Measurements from ENCODE around the gene IL12RB1.
"Not testable (repeated sequence)": the region's sequence is repeated elsewhere in the genome, so short reads cannot be mapped to it uniquely, and the experiment has no call there.

Gene IL12RB1

DNA sequence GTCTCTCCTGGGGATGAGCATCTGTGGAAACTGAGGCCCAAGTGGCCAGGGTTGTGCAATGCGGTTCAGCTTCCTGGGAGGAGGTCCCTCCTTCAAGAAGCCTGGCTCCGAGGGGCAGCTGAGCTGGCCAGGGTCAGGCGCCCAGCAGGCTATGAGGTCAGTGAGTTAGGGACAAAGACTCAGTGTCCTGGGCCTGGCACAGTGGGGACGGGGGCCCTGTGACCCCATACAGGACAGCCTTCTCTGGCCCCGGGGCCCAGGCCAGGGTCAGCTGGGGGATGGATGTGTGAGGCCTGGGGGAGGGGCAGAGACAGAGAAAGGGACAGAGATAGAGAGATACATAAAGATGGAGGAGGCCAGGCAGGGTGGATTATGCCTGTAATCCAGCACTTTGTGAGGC, 3.0 kb upstream of the IL12RB1 start:
- DNase-seq (ENCODE audit: low spot score) = no peak

DNA sequence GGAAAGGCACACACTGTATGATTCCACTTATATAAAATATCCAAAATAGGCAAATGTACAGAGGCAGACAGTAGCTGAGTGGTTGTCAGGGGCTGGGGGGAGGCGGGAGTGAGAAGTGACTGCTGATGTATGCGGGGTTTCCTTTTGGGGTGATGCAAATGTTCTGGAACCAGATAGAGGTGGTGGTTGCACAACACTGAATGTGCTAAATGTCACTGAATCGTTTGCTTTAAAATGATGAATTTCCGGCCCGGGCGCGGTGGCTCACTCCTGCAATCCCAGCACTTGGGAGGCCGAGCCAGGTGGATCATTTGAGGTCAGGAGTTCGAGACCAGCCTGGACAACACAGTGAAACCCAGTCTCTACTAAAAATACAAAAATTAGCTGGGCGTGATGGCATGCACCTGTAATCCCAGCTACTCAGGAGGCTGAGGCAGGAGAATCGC, 2.4 kb upstream of the IL12RB1 start:
- DNase-seq (ENCODE audit: low spot score) = not testable (repeated sequence)

DNA sequence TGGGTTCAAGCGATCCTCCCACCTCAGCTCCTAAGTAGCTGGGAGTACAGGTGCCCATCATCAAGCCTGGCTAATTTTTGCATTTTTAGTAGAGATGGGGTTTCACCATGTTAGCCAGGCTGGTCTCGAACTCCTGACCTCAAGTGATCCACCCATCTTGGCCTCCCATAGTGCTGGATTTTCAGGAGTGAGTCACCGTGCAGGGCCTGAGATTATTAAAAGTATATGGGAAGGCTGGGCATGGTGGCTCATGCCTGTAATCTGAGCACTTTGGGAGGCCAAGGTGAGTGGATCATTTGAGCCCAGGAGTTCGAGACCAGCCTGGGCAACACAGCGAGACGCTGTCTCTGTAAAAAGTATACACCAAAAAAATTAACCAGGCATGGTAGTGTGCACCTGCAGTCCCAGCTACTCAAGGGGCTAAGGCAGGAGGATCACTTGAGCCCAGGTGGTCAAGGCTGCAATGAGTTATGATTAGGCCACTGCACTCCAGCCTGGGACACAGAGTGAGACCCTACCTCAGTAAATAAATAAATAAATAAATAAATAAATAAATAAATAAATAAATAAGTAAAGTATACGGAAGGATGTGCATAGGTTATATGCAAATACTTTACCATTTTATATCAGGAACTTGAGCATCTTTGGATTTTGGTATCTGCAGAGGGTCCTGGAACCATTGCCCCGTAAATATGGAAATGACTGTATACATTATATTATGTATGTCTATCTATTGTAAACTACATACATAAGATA, 854 bp downstream of the IL12RB1 start:
- DNase-seq (ENCODE audit: low spot score) = no peak

DNA sequence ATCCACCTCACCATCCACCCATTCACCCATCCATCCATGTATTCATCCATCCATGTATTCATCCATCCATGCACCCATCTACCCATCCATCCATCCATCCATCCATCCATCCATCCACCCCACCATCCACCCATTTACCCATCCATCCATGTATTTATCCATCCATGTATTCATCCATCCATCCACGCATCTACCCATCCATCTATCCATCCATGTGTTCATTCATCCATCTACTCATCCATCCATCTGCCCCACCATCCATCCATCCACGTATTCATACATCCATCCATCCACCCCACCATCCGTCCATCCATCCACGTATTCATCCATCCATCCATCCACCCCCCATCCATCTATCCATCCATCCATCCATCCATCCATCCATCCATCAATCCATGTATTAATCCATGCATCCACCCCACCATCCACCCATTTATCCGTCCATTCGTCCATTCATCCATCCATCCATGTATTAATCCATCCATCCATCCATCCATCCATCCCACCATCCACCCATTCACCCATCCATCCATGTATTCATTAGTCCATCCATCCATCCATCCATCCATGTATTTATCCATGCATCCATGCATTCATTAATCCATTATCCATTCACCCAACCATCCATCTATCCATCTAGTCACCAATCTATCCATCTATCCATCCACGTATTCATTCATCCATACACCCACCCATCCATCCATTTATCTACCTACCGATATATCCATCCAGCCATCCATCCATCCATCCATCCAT, 2.6 kb downstream of the IL12RB1 start:
- no peak for DNase-seq (ENCODE audit: low spot score)

DNA sequence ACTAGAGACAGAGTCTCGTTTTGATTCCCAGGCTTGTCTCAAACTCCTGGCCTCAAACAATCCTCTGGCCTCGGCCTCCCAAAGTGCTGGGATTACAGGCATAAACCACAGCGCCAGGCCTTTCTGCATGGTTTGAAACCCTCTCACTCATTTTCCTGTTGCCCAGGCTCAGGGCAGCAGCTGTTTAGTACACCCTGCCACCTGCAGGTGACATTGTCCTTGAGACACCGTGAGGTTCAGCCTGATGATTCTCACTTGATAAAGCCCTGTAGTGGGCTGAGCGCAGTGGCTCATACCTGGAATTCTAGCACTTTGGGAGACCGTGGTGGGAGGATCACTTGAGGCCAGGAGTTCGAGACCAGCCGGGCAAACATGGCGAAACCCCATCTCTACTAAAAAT, 12.5 kb downstream of the IL12RB1 start:
- DNase-seq (ENCODE audit: low spot score) = no peak

DNA sequence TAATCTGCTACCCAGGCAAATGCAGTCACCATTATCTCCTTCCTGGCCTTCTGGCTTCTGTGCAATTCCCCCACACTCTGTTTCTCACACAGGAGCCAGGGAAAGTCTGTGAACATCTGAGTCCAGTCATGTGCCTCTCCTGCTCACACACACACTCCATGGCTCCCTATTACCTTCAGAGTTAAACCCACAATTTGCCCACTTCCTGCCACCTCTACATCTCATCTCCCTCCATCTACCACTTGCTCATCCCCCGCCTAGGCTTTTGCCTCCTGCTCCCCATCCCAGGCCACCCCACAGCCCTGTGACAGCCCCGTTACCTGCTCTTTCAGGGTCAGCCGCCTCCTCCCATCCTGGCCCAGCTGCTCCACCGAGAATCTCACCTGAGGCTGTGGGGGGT, 13.5 kb downstream of the IL12RB1 start:
- no peak for DNase-seq (ENCODE audit: low spot score)

DNA sequence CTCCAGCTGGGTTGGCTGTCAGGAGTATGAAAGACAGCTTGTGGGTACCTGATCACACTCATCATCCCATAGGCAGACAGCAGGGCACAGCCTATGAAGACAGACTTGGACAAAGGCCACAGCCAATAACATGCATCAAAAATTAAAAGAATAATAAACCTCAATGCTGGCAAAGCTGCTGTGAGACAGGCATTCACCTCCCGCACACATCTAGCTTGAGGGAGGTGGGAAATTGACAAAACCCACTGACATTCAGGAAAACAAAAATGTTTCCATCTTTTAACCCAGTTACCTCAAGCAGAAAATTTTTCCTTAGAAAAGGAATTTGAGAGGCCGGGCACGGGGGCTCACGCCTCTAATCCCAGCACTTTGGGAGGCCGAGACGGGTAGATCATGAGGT, 14.4 kb downstream of the IL12RB1 start:
- no peak for DNase-seq (ENCODE audit: low spot score)

DNA sequence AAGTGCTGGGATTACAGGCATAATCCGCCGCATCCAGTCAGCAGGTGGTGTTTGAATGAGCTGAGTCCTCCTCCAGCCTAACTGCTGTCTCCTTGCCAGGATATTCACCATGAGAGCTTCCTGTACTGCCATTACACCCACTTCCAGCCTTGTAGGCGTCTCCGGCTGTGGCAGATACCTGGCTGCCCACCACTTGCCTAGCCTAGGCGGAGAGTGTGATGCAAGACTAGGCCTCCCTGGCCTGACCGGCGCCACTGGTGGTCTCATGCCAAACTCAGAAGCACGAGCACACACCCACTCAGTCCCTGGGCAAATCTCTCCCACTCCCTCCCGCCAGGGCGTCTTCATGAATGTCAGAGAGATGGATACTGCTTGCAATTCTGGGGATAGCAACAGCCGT, 16.6 kb downstream of the IL12RB1 start:
- DNase-seq (ENCODE audit: low spot score) = no peak

DNA sequence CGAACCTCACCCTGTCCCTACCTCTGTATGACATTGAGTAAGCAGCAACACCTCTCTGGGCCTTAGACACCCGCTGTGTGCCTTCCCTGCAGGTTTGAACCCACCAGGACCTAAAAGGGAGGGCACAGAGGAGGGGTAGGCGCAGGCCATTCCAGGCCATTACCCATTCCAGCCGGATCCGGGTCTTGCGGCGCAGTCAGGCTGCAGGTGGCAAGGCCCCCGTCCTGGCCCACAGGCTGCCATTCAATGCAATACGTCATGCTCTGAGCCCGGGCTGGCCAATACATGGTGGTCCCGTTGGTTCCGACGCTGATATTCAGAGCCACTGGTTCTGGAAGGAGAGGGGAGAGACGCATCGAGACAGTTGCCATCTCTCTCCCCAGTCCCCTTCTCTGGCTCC, 17.4 kb downstream of the IL12RB1 start:
- no peak for DNase-seq (ENCODE audit: low spot score)

DNA sequence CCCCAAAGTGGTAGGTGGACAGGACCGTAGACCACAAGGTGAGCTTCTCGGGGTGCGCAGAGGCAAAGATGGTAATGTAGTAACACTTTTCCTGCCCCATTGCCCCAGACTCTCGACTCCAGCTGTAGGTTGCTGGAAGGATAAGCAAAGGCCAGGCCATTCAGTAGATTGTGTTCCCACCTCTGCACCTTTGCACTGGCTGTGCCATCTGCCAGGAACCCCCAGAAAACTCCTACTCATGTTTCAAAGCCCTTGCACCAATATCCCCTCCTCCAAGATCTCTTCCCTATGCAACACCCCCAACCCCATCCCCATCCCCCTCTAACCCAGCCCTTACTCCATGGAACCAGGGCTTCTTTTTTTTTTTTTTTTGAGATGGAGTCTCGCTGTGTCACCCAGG, 18.3 kb downstream of the IL12RB1 start:
- no peak for DNase-seq (ENCODE audit: low spot score)

DNA sequence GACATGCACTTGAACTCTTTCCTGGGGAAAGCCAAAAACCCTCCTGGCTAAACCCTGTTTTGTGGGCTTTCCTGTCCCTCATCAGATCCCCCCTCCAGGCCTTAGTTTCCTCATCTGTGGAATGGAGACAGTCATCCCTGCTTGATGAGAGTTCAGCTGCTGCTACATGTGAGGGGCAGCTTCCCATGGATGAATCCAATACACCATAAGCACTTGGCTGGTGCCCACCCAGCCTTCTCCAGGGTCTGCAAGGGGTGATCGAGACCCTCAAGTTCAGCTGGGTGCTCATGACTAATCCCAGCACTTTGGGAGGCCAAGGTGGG, 21.6 kb downstream of the IL12RB1 start:
- DNase-seq (ENCODE audit: low spot score) = no peak

DNA sequence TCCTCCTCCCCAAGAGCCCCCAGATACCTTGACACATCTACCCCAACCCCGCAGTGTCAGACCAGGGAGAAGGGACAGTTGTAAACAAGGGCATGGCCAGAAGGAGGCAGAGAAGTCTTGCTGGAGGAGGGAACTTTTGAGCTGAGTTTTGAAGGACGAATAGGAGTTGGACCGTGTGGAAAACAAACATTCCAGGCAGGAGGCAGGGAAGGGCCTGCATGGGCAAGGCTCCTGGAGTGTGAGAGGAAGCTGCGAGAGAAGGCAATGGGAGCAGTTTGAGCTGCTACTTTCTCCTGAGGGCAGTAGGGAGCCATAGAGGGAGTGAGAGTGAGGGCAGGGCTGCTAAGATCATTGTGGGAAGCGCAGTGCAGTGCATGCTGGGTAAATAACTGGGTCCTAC, 23.3 kb downstream of the IL12RB1 start:
- DNase-seq (ENCODE audit: low spot score) = no peak

DNA sequence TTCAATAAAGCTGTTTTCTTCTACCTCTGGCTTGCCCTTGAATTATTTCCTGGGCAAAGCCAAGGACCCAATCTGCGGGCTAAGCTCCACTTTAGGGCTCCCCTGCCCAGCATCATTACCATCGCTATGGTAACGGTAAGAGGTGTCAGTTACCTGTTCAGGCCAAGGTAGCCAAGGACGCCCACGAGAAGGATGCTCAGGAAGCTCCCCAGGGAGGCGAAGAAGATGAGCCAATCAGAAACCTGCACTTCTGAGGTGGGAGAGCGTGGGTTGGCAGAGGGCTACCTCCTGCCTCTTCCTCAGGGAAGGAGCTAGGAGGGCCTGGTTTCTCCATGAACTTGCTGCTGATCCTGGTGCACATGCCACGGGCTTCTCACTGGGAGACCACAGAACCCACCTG, 24.7 kb downstream of the IL12RB1 start:
- no peak for DNase-seq (ENCODE audit: low spot score)

DNA sequence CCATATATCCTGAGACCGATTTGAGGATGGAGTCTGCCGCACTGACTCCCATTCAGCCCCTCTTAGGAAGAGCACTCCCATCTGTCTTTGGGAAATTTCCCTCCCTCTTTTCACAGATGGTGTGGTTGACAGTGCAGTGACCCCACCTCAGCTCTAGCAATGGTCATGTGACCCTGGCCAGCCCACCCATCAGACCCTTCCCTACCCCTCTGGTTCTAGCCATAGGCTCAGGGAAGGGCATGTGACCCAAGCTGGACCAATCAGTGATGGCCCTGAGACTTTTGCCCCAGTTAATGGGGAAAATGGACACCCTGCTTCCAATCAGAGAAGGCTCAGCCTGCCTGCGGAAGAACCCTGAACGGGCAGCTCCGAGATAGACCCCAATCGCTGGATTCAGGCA, 26.3 kb downstream of the IL12RB1 start:
- no peak for DNase-seq (ENCODE audit: low spot score)

DNA sequence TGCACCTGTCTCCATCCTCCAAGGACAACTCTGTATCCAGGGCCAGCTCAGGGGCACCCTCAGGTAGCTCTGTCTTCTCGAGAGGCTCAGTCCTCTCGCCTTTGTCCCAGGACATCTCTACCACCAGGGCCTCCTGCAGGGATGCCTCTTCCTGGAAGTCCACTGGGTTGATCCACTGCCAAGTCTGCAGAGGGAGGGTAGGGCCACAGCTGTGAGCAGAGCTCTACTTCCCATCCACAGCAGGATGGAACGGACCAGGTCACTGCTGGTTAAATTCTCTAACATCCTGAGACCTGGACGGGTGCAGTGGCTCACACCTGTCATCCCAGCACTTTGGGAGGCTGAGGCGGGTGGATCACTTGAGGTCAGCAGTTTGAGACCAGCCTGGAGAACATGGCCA, 26.8 kb downstream of the IL12RB1 start:
- no peak for DNase-seq (ENCODE audit: low spot score)

DNA sequence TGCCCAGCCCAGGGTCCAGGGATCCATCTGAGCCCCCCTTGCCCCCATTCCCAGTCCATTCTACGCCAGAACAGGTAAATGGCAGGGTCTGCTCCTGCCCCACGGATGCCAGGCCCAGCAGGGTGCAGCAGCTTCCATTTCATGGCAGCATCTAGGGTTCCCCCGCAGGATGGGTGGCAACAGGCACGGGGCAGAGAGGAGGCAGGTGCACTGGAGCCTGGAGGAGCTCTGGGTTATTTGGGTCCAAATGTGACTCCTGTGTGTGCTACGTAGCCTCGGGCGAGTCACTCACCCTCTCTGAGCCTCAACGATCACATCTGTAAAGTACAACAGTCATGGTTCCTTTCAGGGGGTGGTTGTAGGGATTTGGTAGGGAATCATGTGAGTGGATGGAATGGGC, 27.4 kb downstream of the IL12RB1 start:
- DNase-seq (ENCODE audit: low spot score) = no peak

DNA sequence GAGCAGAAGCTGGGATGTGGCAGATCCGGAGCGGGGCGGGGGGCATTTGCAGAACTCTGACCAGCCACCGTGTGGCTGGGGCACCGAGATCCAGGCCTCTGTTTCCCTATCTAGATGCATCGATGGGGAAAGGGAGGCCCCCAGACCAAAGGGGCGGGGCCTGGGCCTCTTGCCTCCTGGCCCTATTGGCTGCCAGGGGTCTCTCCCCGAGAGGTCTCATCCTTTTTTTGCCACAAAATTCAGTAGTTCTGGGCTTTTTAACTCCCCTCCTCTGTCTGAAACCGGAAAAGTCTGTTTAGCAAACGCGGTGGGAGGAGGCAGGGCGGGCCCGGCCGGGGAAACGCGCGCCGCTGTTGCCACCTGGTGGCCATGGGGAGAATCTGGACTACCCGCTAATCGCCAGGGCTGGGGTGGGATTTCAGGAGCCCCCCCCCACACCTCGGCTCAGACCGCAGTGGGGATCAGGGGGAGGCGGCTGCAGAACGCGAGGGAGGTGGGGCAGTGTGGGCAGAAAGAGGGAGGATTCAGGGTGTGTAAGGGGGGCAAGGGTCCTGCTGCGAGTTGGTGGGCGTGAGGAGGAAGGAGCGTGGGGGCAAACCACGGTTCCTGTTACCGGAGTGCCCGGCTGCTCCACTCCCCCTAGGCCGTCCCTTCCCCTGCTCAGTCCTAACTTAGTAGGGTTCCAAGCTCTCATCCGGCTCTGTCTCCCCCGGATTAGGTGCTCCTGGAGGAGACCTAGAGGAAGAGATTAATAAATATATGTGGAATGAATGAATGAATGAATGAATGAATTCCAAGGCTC, 28.3 kb downstream of the IL12RB1 start:
- DNase-seq (ENCODE audit: low spot score) = peak; percentile 85

DNA sequence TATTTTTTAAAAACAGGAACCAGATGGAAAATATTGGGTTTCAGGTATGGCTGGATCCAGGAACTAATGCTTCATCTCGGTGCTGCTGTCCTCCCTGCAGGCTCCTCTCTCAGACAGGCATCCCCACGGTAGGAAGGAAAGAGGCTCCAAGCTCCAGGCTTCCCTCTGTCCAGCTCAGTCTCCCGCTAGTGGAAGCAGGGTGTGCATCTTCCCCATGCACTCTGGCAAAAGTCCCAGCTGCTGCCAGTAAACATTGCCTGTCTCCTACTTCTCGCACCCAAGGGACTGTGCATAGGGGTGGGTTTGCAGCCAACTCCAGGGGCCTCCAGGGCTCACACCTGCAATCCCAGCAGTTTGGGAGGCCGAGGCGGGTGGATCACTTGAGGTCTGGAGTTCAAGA, 29.2 kb downstream of the IL12RB1 start:
- DNase-seq (ENCODE audit: low spot score) = no peak

DNA sequence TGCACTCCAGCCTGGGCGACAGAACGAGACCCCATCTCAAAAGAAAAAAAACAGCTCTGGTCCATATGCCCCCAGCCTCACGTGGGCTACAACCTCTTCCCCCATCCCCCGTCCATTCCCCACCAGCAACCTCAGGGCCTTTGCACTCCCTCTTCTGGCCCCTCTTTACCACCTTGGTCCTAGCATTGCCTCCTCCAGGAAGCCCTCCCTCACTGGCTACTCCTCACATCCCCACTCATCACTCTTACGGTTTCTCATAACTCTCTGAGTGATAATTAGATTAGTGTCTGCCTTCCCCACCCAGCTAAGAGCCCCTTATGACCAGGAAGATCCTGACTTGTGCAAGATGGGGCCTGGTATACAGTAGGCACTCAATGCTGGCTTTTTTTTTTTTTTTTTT, 30.8 kb downstream of the IL12RB1 start:
- no peak for DNase-seq (ENCODE audit: low spot score)

DNA sequence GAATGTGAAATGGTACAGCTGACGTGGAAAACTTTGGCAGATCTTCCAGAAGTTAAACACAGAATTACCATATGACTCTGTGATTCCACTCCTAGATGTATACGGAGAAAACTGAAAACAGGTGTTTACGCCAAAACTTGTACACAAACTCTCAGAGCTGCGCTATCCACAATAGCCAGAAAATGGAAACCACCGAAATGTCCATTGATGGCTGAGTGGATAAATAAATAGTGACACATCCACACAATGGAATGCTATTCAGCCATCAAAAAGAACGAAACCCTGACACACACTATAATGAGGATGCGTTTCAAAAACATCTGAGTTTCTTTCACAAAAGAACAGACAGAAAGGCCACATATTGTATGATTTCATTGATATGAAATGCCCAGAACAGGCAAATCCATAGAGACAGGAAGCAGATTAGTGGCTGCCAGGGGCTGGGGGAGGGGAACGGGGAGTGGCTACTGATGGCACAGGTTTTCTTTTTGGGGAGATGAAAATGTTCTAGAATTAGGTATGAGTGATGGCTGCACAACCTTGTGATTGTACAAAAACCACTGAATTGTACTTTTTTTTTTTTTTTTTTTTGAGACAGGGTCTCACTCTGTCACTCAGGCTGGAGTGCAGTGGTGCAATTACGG, 33.0 kb downstream of the IL12RB1 start:
- peak; percentile 32 for DNase-seq (ENCODE audit: low spot score)

DNA sequence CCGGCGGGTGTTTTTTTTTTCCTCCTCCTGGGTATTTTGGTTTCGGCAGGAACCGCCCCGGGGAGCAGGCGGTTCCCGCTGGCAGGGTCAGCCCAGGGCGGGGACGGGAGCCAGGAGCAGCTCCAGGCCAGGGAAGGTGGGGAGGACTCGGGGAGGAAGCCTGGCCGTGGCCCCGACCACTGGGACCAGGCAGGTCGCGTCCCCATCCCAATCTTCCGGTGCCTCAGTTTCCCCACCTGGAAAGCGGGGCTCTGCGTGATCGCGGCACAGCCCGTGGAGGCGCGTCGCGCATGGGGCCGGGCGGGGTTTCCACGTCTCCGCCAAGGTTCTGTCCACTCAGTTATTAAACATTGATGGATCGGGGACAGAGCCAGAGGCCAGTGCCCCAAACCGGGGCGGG, 34.8 kb downstream of the IL12RB1 start:
- DNase-seq (ENCODE audit: low spot score) = peak; percentile 37

DNA sequence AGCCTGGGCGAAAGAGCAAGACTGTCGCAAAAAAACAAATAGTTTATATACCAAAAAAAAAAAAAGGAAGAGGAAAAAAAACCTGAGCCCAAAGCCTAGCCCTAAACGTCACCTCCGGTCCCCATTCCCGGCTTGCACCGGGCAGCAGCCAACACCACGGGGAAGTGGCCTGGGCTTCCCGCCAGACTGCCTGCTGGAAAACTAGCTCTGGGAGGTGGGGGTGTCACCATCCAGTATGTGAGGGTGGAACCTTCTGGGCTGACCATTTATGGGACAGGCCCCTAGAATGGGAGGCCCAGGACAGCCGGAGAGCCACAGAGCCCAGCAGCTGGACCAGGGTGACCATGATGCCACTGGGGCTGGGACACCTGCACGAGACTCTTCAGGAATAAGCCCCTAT, 37.3 kb downstream of the IL12RB1 start:
- DNase-seq (ENCODE audit: low spot score) = peak; percentile 79

Data from AG08395 (cell line).